Measurements from ENCODE around the gene CCDC180.

GRCh38 chr9:97304586-97304985 lies 2.9 kb upstream of the CCDC180 start:
- TF ChIP-seq USF2 (IDR thresholded peaks at IDR 0.05; ENCODE audit: borderline replicate concordance, low read depth, low read length) (no peak), RCOR1 (conservative IDR thresholded peaks at IDR 0.05; ENCODE audit: low read depth, low read length) (no peak), POLR2AphosphoS5 (IDR thresholded peaks at IDR 0.05; ENCODE audit: low read length) (no peak), TCF3 (IDR thresholded peaks at IDR 0.05; ENCODE audit: borderline replicate concordance, insufficient read depth, low read depth, low read length) (no peak), ZNF274 (IDR thresholded peaks at IDR 0.05; ENCODE audit: insufficient read depth, insufficient read length) (no peak), TARDBP (IDR thresholded peaks at IDR 0.05; ENCODE audit: borderline replicate concordance) (no peak), MYB (IDR thresholded peaks at IDR 0.05; ENCODE audit: borderline replicate concordance, low read depth, low read length) (no peak), EZH2 (IDR thresholded peaks at IDR 0.05; ENCODE audit: borderline replicate concordance, control insufficient read depth, low read depth, low read length) (no peak)
- TF ChIP-seq, protein P1, sequence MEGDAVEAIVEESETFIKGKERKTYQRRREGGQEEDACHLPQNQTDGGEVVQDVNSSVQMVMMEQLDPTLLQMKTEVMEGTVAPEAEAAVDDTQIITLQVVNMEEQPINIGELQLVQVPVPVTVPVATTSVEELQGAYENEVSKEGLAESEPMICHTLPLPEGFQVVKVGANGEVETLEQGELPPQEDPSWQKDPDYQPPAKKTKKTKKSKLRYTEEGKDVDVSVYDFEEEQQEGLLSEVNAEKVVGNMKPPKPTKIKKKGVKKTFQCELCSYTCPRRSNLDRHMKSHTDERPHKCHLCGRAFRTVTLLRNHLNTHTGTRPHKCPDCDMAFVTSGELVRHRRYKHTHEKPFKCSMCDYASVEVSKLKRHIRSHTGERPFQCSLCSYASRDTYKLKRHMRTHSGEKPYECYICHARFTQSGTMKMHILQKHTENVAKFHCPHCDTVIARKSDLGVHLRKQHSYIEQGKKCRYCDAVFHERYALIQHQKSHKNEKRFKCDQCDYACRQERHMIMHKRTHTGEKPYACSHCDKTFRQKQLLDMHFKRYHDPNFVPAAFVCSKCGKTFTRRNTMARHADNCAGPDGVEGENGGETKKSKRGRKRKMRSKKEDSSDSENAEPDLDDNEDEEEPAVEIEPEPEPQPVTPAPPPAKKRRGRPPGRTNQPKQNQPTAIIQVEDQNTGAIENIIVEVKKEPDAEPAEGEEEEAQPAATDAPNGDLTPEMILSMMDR (IDR thresholded peaks at IDR 0.05 in 2 of 3, conservative IDR thresholded peaks at IDR 0.05 in 1 of 3; ENCODE audit: control insufficient read depth in 2 of 3, extremely low read depth in 1 of 3, insufficient read depth in 1 of 3, low read depth in 3 of 3, low read length in 3 of 3) = no peak
